ENCODE results near the gene SMPD3.
"Not testable (repeated sequence)": the region's sequence is repeated elsewhere in the genome, so short reads cannot be mapped to it uniquely, and the experiment has no call there.

The SMPD3 gene

DNA sequence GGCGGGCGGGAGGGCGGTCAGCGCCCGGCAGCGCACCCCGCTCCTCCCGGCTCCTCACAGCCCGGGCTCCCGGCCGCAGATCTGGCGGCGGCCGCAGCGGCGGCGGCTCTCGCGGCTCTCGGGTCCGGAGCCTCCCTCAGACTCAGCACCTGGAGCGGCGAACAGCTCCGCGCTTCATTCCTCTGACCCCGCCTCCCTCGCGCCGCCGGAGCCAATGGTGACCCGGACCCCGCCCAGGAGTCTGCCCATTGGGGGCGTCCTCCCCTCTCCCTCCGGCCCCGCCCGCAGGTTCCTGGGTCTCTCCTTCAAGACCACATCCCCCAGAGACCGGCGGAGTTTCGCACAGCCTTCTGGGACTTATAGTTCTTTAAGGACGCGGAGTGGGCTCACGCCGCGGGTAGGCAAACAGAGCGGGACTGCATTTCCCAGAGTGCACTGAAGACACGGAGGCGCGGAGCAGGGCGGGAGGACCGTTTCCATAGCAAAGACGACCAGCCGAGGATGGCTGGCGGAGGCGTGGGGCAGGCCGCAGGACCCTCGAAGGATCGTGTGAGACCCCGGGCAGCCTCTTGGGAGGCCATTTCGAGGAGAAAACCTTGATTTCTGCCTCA, at the start of gene SMPD3:
TSS of gene SMPD3 (minus strand) at position 149 of the 611 bp plus-strand sequence. CDS start 76,327 bp downstream, outside the sequence.
- peak; percentile 98 to 99 for DNase-seq

DNA sequence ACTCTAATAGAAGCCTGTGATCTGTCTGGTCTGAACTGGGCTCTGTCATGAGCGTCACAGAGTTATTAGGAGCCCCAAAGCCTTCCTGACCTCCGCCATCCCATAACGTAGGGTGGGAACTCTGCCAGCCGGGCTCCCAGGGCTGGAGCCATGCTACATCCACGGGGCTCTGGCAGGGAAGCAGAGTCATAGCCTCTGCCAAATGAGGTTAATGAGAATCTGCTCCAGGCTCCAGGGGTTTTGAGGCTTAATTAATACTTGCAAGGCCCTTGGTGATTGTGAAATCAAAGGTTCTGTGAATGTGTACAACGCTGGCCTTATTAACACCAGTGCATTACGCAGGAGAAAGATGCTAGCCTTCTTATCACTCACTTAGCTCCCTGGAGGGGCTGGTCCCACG, 48.4 kb upstream of the SMPD3 start:
- no peak for DNase-seq

- DNase-seq = not testable (repeated sequence)
These were observed 46.0 kb upstream of the SMPD3 start for GRCh38 chr16:68494261-68494660.

DNA sequence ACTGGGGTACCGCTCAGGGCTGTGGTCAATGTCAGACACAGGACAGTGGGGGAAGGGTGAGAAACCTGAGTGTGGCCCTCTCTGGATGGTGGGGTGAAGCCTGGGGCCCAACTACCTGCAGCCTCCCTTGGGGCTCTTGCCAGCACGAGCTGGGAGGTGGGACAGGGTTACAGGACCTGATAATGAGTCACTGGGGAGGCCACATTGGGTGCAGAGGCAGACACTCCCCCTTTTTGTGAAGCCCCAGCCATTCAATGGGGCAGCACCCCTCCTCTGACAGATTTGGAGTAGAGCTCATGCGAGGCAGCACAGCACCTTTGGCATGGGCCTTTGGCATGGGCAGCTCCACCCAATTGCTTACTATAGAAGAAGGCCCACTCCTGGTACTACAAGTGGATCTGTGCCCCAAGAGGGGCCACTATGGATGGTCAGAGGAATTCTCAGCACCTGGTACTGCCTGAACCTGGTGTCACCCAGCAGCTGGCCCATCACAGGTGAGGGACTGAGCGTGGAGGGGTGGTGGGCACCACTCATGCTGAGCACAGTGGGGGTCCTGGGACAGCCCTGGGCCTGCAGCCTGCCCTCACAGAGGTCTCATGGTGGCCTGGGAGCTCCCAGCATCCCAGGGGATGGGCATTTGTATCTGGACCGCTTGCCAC, 45.2 kb upstream of the SMPD3 start:
- no peak for DNase-seq

- DNase-seq = no peak
These were observed 44.5 kb upstream of the SMPD3 start for GRCh38 chr16:68492543-68493411.

- no peak for DNase-seq
These were observed 43.8 kb upstream of the SMPD3 start for GRCh38 chr16:68492151-68492542.

DNA sequence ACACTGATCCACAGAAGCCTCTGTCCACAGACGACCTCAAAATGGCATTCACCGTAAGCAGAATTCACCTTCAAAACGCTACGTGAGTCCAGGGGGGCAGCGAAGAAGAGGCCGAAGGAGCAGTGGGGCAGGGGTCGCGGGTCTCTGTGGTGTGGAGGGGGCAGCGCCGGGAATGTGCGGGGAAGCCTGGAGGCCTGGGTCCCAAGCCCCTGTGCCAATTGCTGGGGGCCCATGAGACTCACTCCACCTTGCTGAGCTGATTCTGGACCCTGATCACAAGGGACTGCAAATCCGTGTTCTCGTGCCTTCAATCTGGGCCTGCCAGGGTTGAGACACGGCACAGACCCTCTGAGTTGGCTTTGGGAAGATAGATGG, 43.3 kb upstream of the SMPD3 start:
- DNase-seq = no peak

DNA sequence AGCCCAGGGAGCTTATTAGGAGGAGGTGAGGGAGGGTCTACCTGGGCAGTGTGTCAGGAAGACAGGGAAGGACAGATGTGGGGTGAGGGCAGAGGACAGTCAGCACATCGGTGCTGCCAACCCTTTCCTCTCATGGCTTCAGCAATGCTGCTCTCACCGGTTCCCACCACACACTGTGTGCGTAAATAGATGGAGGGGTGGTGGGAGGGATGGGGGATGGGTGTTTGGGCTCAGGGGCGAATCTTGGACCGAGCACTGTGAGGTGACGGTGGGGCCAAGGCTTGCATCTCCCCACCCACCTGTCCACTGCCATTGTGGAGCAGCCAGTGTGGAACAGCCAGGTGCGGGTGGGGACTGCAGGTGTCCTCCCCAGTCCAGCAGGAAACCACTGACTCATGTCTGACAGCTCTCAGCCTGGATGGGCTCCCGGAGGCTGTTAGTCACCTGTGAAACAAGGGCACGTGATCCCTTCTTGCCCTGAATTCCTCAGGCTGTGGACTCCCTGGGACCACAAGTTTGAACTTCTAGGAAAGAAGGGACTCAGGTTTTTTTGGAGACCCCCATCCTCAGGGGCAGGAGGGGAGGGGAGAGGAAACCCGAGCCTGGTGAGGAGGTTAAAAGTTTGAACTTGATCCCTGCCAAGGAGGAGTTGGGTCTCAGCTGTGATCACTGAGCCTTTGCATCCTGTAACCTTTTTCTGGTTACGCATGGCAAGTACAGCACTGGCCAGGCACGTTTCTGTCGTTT, 42.7 kb upstream of the SMPD3 start:
- DNase-seq = no peak

DNA sequence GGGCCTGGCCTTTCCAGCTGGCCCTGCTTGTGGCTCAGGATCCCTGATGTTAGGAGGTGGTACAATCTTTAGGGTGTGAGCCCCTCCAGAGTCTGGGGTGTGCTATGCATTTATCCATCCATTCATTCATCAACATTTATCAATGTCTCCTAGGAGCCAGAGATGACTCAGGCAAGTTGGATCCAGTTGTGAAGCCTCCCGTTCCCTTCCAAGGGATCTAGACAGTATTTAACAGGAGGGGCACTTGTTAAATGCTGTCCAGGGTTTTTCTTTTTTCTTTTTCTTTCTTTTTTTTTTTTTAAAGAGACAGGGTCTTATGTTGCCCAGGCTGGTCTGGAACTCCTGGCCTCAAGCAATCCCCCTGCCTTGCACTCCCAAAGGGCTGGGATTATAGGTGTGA, 42.0 kb upstream of the SMPD3 start:
- no peak for DNase-seq

- no peak for DNase-seq
These were observed 40.2 kb upstream of the SMPD3 start for GRCh38 chr16:68488554-68488953.

DNA sequence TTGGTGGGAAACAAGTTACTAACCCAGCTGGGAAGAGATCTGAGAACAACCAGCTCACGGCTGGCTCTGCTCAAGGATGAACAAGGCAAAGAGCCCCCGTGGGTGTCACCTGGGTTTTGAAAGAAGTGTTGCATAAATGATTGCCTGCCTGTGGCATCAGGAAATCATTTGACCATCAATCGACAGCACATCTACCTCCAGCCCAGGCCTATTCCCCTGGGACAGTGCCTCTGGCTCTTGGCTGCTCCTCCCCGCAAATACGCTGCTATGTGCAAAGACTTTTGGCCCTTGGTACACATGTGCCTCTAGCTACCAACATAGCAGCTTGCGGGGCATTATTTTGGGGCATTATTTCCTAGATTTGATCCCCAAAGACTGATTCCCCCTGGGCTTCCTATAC, 39.4 kb upstream of the SMPD3 start:
- no peak for DNase-seq

DNA sequence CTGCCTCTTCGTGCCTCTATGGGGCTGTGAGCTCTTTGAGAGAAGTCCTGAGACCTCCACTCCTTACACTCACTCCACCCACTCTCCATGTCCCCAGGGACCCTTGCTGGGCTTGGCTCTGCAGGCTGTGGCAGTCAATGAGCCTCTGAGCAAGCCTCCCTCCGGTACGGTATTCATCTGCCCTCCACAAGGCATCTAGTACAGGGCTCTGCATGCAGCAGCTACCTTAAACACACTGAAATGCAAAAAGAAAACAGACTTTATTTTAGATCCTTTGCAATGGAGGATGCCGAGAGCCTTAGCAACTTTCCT, 38.9 kb upstream of the SMPD3 start:
- DNase-seq = no peak

GRCh38 chr16:68486502-68487202, 38.3 kb upstream of the SMPD3 start:
- DNase-seq = no peak

- DNase-seq = no peak
These were observed 33.3 kb upstream of the SMPD3 start for GRCh38 chr16:68481636-68482035.

DNA sequence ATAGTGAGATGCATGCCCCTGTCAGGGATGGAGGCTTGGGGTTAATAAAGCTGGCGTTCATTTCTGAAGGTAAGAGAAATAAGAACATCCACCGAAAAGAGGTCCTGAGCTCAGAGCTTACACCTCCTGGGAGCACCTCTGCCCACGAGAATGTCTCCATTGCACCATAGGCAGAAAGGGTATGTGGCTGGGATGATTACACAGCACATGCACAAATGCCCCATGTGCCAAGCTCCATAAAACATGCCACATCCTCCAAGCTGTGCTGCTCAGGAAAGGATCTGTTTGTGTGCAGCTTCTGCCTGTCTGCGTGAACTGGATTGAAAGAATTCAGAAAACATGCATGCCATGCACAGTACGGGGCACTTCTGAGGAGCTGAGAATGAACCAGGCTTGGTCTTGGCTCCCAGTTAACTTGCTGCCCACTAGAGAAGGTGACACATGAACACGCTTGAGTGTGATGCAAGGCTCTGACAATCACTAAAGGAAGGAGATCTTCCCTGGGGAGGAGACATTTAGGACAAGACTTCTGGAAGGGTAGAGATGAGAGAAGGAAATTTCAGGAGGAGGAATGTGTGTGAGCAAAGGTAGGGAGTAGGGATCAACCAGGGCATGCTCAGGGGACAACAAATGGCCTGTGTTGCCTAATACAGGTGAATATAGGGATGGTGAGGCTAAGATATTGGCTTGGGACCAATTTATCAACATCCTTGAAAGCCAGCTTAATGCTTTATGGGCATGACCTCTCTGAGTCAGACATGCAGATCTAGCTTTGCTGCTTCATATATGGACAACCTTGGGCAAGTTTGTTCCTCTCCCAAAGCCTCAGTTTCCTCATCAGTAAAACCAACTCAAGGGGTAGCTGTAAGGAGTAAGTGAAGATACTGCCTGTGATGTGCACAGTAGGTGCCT, 32.0 kb upstream of the SMPD3 start:
- DNase-seq = no peak

DNA sequence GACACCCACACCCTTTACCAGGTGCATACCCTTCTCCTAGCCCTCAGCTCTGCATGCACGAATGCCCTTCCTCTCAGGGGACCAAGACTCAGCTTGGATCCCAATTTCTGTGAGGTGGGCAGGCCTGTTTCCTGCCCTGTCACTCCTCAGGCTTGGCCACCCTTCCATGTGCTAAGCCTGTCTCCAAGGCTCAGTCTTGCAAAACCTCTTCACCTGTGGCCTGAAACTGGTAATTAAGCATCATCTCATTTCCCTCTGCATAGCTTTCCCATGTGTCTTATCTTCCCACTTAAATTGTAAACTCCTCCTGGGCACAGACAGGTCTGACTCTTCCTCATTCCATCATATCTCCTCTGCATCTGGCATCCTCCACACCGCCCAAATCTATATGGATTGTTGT, 31.0 kb upstream of the SMPD3 start:
- no peak for DNase-seq

- no peak for DNase-seq
These were observed 30.4 kb upstream of the SMPD3 start for GRCh38 chr16:68478526-68479250.

- no peak for DNase-seq
These were observed 26.8 kb upstream of the SMPD3 start for GRCh38 chr16:68475071-68475470.

- peak in 1 of 2 donors; percentile 17 for DNase-seq
These were observed 25.2 kb upstream of the SMPD3 start for GRCh38 chr16:68473358-68474070.

DNA sequence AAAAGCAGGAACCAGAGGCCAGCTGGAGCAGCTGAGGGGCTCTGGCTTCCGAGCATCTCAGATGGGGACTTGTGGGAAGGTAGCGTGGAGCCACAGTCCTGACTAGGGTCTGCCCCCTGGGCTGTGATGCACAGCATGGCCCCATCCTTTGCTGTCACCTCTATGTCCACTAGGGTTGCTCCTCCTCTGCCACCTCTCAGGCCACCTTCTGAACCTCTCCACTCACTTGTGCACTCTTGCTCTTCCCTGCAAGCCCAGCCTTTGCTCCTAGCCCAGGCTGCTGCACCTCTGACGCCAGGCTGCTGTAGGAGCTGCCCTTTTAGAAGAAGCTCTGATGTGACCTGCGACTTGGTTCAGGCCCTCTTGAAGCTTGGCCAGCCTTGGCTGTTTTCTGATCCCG, 24.3 kb upstream of the SMPD3 start:
- no peak for DNase-seq

Measured in CD4-positive, alpha-beta T cell treated with Interleukin-1 beta for 1 hour (primary cell).